Common myeloid progenitor, CD34-positive (primary cell): Measurements from ENCODE around the gene MDM2.
A peak's percentile ranks its signal among the peaks of the same experiment; 100 is the strongest.
"Not testable (repeated sequence)": the region's sequence is repeated elsewhere in the genome, so short reads cannot be mapped to it uniquely, and the experiment has no call there.

Experiments used
- CTCF ChIA-PET: fragments of 350-600 bp; sonication (Branson Sonifier 250); formaldehyde crosslinking; loops from one replicate; lab custom pipeline; 2021; ENCODE audit warnings: antibody characterized with exemption; lab: Charles Lee
- POLR2A ChIA-PET: fragments of 350-600 bp; sonication (Branson Sonifier 250); formaldehyde crosslinking; loops from one replicate; lab custom pipeline; 2021; ENCODE audit warnings: antibody characterized with exemption; lab: Charles Lee
- DNase-seq, 3 donors: peaks; one replicate each; pipeline versions ENCODE4 v3.0.0 to v3.0.0-alpha.2; 2013
- H3K27ac ChIP-seq, 2 experiments: 1 replicate in 1 of 2; 2 replicates in 1 of 2; pipeline ENCODE4 v1.7.0; 2013; ENCODE audit warnings: inconsistent platforms in 2 of 2, low read length in 2 of 2, mild to moderate bottlenecking in 2 of 2, low read depth in 1 of 2, moderate library complexity in 1 of 2; ENCODE audit not compliant: severe bottlenecking in 2 of 2, insufficient read depth in 1 of 2, poor library complexity in 1 of 2
- H3K27me3 ChIP-seq, 5 experiments: replicated peaks in 2 of 5; 1 replicate in 3 of 5; 2 replicates in 2 of 5; pipeline versions ENCODE4 v1.6.1 to v1.7.0; 2013; ENCODE audit warnings: low read length in 4 of 5, mild to moderate bottlenecking in 2 of 5, moderate library complexity in 2 of 5, inconsistent platforms in 1 of 5; ENCODE audit not compliant: insufficient read depth in 5 of 5, control insufficient read depth in 4 of 5
- H3K36me3 ChIP-seq, 4 experiments: 1 replicate in 2 of 4; 2 replicates in 2 of 4; pipeline versions ENCODE4 v1.6.1 to v1.7.0; 2013; ENCODE audit warnings: low read length in 3 of 4, control low read depth in 1 of 4, mild to moderate bottlenecking in 1 of 4; ENCODE audit not compliant: control insufficient read depth in 4 of 4, insufficient read depth in 4 of 4
- H3K4me1 ChIP-seq, 4 experiments: 1 replicate in 3 of 4; 2 replicates in 1 of 4; pipeline versions ENCODE4 v1.6.1 to v1.7.1; 2013; ENCODE audit warnings: low read length in 3 of 4, mild to moderate bottlenecking in 3 of 4, control low read depth in 1 of 4, inconsistent platforms in 1 of 4, moderate library complexity in 1 of 4; ENCODE audit not compliant: control insufficient read depth in 4 of 4, insufficient read depth in 4 of 4; ENCODE audit errors: control extremely low read depth in 1 of 4
- H3K4me3 ChIP-seq, 7 experiments: 1 replicate in 4 of 7; 2 replicates in 3 of 7; pipeline versions ENCODE4 v1.5.1 to v1.7.0; 2013; ENCODE audit warnings: mild to moderate bottlenecking in 7 of 7, low read length in 6 of 7, moderate library complexity in 6 of 7, inconsistent platforms in 2 of 7, low read depth in 2 of 7, control low read depth in 1 of 7; ENCODE audit not compliant: insufficient read depth in 4 of 7, control insufficient read depth in 1 of 7; ENCODE audit errors: extremely low read depth in 1 of 7
- H3K9me3 ChIP-seq, 5 experiments: 1 replicate in 4 of 5; 2 replicates in 1 of 5; pipeline versions ENCODE4 v1.6.1 to v1.7.1; 2013; ENCODE audit warnings: low read length in 4 of 5, mild to moderate bottlenecking in 2 of 5, inconsistent platforms in 1 of 5, low read depth in 1 of 5, moderate library complexity in 1 of 5; ENCODE audit not compliant: control insufficient read depth in 4 of 5, insufficient read depth in 2 of 5; ENCODE audit errors: control extremely low read depth in 1 of 5
- WGBS: methylation state at CpG from one replicate; pipeline ENCODE4 v1.1.5; 2013; ENCODE audit not compliant: insufficient coverage; 5-methylcytosine and 5-hydroxymethylcytosine counted together

Gene MDM2

GRCh38 chr12:68815232-68815927 lies 7.4 kb downstream of the MDM2 start:
- Histone ChIP-seq H3K9me3 (no peaks in the 10 kb centered on the region), H3K4me1 (peaks cover 0 to 3% (median 0%) of the 10 kb centered on the region in 4 experiments), H3K27me3 (no peaks in the 10 kb centered on the region), H3K36me3 (peaks cover 18 to 70% (median 45%) of the 10 kb centered on the region in 4 experiments), H3K4me3 (no peak overlapping the region), H3K27ac (peak overlapping the region in 1 of 2 experiments; percentile 38)
- WGBS: 100% methylated on average over 1 of the region's 5 CpGs
- POLR2A ChIA-PET: no interaction called here
- CTCF ChIA-PET: interaction anchor here (1.9 kb wide), 1 partner anchor 8 kb away, joined by 8 read pairs; the partner anchor contains the start of gene MDM2
- no peak for DNase-seq

- peaks cover 0 to 3% (median 0%) of the 10 kb centered on the region in 4 experiments for H3K4me1 ChIP-seq
- CTCF ChIA-PET: interaction anchor here (1.9 to 4.3 kb wide), 2 partner anchors 8 to 15 kb away, joined by 8 to 30 read pairs; partner anchors contain the start of gene MDM2
- H3K27me3 ChIP-seq: no peaks in the 10 kb centered on the region
- 100% methylated on average over 6 of the region's 8 CpGs for WGBS
- H3K4me3 ChIP-seq: no peak overlapping the region
- POLR2A ChIA-PET: no interaction called here
- H3K27ac ChIP-seq: peak overlapping the region in 1 of 2 experiments; percentile 4
- peaks cover 18 to 76% (median 47%) of the 10 kb centered on the region in 4 experiments for H3K36me3 ChIP-seq
- no peaks in the 10 kb centered on the region for H3K9me3 ChIP-seq
- DNase-seq: no peak
Observed at GRCh38 chr12:68815928-68816800, 8.2 kb downstream of the MDM2 start.

- H3K27ac ChIP-seq, POLR2A ChIA-PET, H3K4me1 ChIP-seq, H3K9me3 ChIP-seq, DNase-seq, H3K27me3 ChIP-seq, H3K4me3 ChIP-seq: not testable (repeated sequence)
- 100% methylated on average over 5 of the region's 13 CpGs for WGBS
- H3K36me3 ChIP-seq: peaks cover 24 to 77% (median 52%) of the 10 kb centered on the region in 4 experiments
- CTCF ChIA-PET: interaction anchor here (0.6 to 4.3 kb wide), 5 partner anchors 9 to 27 kb away, joined by 3 to 30 read pairs (median 4); no protein-coding TSS in a partner anchor
Observed at GRCh38 chr12:68819481-68819880, 11.5 kb downstream of the MDM2 start.

- H3K9me3 ChIP-seq: no peaks in the 10 kb centered on the region
- DNase-seq: peak in 1 of 3 donors; percentile 3
- H3K4me1 ChIP-seq: no peaks in the 10 kb centered on the region
- ChIA-PET POLR2A (interaction anchor here (0.5 kb wide), 1 partner anchor 68 kb away, joined by 3 read pairs; no protein-coding TSS in a partner anchor), CTCF (interaction anchor here (0.8 to 1.4 kb wide), 3 partner anchors 9 to 10 kb away, joined by 3 to 6 read pairs (median 5); no protein-coding TSS in a partner anchor)
- H3K36me3 ChIP-seq: peaks cover 16 to 77% (median 52%) of the 10 kb centered on the region in 4 experiments
- no peak overlapping the region for H3K27ac ChIP-seq
- H3K27me3 ChIP-seq: no peaks in the 10 kb centered on the region
- WGBS: 100% methylated on average over 3 of the region's 6 CpGs
- H3K4me3 ChIP-seq: no peak overlapping the region
Observed at GRCh38 chr12:68821357-68822188, 13.6 kb downstream of the MDM2 start.

GRCh38 chr12:68823696-68824095 lies 15.7 kb downstream of the MDM2 start:
- no peaks in the 10 kb centered on the region for H3K9me3 ChIP-seq
- CTCF ChIA-PET: interaction anchor here (1.2 kb wide), 1 partner anchor 19 kb away, joined by 3 read pairs; no protein-coding TSS in a partner anchor
- POLR2A ChIA-PET: no interaction called here
- no peak overlapping the region for H3K27ac ChIP-seq
- no peak for DNase-seq
- H3K27me3 ChIP-seq: no peaks in the 10 kb centered on the region
- no peak overlapping the region for H3K4me3 ChIP-seq
- peaks cover 18 to 80% (median 51%) of the 10 kb centered on the region in 4 experiments for H3K36me3 ChIP-seq
- no peaks in the 10 kb centered on the region for H3K4me1 ChIP-seq
- WGBS: 100% methylated on average over 3 of the region's 3 CpGs

- H3K36me3 ChIP-seq: peaks cover 20 to 79% (median 51%) of the 10 kb centered on the region in 4 experiments
- peak overlapping the region in 1 of 2 experiments; percentile 22 for H3K27ac ChIP-seq
- no peaks in the 10 kb centered on the region for H3K27me3 ChIP-seq
- ChIA-PET POLR2A (no interaction called here), CTCF (interaction anchor here (1.2 kb wide), 1 partner anchor 18 kb away, joined by 3 read pairs; no protein-coding TSS in a partner anchor)
- no peak for DNase-seq
- no peaks in the 10 kb centered on the region for H3K4me1 ChIP-seq
- WGBS: no CpG with 5 or more reads among the region's 5 CpGs
- no peaks in the 10 kb centered on the region for H3K9me3 ChIP-seq
- no peak overlapping the region for H3K4me3 ChIP-seq
Observed at GRCh38 chr12:68824131-68824530, 16.2 kb downstream of the MDM2 start.
